ENCODE data around the gene AMPD1.

The AMPD1 gene

DNA sequence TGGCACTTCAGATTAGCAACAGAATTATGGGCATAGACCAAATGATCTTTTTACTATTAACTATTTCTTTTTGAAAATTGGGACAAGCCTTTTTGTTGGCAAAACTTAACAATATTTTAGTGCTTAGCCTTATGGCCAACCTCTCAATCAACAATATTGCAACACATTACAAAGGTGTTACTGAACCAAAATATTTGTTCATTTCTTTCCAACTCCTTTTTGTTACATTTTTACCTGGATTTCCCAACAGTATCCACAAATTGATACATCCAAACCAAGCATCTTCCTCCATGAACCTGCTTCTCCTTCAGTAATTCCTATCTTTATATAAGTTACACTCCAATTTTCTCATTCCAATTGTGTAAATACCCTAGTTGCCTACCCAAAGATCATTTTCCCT is 1.5 kb upstream of the AMPD1 start:
- DNase-seq: no peak

DNA sequence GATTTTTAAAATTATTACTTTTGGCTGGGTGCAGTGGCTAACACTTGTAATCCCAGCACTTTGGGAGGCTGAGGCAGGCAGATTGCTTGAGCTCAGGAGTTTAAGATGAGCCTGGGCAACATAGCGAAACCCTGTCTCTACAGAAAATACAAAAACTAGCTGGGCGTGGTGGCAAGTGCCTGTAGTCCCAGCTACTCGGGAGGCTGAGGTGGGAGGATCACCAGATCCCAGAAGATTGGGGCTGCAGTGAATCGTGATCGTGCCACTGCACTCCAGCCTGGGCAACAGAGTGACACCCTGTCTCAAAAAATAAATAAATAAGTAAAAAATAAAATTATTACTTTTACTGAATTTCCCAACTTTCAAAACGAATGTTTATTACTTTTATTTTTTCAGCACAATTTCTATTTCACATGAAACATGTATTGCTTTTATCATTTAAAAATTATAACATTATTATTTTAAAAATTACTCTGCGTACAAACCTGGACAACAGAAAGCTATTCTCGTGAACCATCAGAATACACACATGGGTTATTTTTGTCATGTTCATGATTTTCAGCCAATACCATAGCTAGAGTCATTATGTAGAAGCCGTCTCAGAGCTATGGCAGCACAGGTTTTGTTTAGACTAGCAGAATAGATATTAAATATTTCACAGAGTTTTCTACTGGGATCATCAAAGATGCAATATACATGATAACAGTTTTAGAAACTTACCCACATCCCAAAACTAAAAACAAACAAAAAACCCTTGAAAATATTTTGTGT is 621 bp downstream of the AMPD1 start:
- no peak for DNase-seq

DNA sequence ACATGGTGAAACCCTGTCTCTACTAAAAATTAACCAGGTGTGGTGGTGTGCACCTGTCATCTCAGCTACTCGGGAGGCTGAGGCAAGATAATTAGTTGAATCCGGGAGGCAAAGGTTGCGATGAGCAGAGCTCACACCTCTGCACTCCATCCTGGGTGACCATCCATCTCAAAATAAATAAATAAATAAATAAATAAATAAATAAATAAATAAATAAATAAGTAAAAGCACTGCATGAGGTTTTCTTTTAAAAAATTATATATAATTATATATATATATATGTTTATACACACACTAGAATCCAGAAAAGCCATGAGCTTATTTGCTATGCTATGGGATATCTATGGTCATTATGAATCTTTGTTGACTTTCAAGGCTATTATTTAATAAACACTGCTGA is 2.4 kb downstream of the AMPD1 start:
- DNase-seq: no peak

DNA sequence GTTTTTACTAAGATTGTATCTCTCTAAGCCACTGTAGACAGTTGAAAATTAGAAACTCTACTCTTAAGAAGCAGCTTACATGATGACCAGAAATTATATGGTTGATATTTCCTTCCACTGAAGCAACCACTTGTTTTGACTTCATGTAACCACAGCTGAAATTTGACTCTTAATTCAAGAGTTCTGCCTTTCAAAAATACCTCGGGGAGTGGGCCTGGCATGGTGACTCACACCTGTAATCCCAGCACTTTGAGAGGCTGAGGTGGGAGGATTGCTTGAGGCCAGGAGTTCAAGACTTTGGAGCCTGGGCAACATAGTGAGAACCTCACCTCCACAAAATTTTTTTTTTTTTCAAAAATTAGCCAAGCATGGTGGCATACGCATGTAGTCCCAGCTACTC is 4.3 kb downstream of the AMPD1 start:
- DNase-seq: no peak

DNA sequence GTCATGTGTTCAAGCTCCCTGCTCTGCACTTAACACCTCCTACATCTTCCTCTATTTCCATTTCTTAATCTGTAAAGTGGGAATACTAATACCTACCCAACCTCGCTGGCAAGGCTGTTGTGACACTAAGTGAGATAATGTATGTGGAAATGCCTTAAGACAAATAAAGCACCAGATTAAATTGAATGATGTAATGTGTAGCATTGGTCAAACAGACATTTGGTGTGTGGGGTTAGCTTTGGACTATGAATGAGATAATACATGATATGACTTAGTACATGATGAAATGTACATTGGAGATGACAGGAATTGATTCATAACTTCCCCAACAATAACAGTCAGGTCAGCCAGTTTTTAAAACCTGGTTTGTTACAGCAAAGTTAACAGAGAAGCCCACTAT is 5.2 kb downstream of the AMPD1 start:
- no peak for DNase-seq

DNA sequence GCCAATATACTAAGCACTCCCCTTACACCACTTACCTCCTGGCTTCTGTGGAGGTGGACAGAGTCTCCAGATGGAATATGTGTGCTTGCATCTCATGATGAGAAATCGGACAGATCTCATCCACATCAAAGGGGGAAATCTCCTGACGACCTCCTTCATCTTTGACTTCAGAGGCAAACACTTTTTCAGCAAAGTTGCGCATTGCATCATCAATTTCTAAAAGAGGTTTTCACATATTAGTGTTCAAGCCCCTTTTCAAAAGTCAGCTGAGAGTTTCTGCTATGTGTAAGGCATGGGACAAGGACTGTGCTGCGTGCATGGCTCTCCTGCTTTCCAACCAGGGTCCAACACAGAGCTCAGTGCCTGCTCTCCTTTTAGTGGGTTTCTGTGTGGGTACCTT is 6.8 kb downstream of the AMPD1 start:
- no peak for DNase-seq

DNA sequence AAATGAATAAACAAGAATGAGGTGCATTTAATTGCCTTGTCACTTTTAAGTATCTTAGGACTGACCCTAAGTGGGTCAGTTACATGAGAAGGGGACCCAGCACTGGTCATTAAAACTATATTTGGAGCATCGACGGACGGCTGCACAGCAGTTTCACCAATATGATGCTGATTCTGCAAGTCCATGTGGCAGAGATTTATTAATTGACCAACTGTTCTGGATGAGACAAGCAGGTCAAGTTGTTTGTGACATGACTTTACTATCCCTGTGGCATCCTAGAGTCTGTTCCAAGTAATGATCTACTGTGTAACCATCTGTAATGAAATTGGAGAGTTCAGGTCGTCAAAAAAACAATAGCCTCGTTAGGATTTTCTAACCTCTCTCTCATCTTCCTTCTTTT is 9.5 kb downstream of the AMPD1 start:
- no peak for DNase-seq

DNA sequence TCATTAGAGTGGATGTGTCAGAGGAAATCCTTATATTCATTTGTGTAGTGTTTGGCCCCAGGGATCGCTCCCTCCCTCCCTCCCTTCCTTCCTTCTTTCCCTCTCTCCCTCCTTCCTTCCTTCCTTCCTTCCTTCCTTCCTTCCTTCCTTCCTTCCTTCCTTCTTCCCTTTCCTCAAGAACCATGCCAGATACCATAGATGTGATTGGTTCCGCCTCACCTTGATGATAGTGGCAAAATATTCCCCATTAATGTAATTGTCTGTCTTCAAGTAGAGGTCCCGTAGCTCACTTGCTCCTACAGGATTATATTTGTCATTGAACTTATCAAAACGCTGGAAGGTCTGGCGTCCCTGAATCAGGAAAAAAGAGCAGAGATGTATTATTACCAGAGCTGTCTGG is 17.7 kb downstream of the AMPD1 start:
- DNase-seq: no peak

DNA sequence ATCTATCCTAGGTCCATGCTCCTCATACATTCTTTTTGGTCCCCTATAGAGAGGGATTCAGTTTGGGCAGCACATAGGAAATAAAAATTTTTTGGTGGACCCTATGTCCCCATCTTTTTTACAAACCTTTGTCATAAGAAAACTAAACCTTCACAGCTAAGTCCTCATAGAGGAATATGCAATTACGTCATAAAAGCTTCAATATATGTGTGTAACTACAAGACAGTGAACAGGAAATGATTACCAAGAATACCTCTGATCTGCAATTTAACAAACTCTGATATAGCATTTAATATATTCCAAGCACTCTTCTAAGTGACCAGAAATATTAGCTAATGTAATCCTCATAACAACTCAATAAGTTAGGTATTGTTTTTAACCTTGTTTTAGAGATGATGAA is 19.2 kb downstream of the AMPD1 start:
- no peak for DNase-seq

DNA sequence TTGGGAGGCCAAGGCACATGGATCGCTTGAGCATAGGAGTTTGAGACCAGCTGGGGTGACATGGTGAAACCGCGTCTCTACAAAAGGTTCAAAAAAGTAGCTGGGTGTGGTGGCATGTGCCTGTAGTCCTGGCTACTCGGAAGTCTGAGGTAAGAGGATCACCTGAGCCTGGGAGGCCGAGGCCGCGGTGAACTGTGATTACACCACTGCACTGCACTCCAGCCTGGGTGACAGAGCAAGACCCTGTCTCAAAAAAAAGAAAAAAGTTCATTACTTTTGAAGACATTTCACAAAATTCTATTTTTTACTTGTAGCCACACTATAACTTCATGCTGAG is 23.4 kb downstream of the AMPD1 start:
- DNase-seq: no peak

DNA sequence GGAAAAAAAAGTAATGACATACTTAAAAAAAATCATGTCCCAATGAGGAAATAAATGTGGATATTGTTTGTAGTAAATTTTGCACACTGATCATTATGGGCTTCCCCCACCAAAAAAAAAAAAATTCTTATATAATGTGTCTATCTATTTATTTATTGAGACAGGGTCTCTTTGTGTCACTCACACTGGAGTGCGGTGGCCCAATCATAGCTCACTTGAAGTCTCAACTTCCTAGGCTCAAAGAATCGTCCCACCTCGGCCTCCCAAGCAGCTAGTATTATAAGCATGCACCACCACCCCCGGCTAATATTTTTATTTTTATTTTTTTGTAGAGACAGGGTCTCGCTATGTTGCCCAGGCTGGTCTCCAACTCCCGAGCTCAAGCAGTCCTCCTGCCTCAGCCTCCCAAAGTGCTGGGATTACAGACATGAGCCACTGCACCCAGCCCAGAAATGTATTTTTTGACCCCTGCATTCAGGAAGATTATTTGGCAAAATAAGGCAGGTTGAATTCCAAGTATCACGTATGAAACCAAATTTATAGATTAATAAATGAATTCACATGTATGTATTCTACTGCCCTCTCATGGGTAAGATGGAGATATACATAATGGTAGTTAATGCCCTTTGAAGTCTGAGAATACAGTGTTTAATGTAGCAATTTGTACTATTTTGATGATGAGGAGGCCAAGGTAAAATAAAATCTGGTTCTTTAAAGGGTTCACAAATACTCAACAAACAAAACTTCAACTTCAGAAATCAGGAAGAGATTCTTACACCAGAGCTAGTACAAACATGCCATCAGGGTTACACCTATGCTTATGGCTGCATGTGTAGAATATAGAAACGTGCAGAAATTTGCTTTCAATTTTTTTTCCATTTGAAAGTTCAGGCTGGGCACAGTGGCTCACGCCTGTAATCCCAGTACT is 24.1 kb downstream of the AMPD1 start:
- DNase-seq: peak; percentile 32

DNA sequence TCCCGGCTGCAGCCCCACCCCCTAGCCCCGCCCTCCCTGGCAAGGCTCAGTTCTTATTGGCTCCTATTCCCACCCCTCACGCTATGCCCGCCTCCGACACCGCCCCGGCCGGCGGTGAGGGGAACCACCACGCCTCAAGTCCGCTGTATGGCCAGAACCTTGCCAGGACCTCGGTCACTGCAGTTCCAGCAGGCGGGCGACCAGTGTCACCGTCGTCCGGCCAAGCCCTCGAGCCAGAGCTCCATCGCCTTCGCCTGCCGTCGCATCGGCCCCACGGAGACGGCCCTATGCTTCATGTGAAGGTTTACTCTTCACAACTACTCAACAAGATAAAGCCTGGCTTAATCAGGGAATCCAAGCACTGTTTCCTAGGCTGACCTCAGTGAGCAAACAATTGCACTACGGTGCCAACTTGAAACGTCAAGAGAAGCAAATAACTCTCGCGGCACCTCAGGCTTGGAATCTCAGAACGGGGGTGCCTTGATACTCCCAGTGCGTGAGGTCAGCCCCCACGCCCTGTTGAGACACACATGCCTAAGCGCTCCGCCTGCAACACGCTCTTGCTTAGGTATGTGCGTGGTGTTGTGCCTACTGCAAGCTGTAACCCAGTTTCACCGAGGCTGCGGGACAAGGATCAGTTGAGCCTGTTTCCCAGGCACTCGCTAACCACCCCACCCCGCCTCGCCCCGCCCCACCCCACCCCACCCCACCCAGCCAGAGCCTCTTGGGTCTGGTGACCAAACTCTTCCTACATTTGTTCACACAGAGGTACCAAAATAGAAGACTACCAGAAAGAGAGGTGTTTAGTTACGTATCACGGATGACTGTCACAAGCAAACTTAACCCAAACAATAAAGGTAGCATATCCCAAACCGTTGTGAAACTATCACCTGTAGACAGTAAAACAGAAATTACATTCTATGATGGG is 25.0 kb downstream of the AMPD1 start:
- peak; percentile 78 for DNase-seq

DNA sequence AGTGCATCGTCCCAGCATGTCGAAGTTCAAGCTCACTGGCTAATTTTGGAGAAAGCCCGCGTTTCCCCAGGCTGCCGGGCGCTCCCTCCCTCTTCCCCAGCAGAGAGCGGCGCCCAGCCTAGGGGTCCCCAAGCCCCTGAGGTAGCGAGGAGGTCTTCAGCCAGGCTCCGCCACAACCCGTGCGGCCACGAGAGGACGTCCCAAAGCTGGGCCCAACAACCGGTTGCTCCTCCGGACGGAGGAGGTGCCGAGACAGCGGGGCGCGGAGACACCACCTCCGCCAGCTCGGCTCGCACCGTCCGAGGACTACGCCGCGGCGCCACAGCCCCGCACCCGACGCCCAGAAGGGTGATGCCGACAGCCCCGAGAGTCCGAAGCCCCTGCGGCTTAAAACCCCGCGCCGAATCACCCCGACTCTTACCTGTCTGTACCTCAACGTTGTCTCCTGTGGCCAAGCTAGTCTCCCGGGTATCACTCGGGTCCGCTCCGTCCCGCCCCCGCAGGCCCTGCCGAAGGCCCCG is 25.7 kb downstream of the AMPD1 start, which contains the start of gene DENND2C:
Gene DENND2C (minus strand): TSS at position 488 of the 521 bp plus-strand sequence. CDS start 44,065 bp downstream, outside the sequence.
- no peak for DNase-seq

DNA sequence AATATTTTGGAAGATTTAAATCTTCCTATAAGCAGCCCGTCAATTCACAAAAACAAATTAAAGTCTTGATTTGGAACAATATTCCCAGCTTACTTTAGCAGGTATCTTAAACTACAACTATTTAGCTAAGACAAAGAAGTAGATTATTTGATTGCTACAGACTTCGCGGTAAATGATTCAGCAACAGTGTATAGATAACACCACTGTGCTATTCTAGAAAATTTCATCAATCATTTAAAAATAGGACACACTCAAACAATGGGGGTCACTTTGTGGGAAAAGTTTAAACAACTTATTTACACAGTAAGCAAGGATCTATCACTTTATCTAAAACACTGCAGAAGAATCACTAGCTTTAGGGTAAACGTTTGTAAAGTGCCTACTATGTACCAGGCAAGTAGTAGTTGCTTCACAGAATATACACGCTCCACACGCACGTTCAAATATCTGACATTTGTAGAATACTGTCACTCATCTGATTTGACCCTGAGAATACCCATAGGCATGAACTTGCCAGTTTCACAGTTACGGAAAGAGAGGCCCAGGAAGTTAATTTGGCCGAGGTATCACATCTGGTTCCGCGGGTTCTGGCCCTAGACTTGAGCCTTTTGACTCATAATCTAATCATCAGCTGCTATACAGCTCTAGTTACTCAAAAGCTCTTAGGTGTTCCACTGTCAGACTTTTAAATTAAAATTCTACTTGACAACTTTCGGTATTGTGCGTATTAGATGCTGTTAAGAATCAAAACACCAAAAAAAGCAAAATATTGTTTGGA is 26.4 kb downstream of the AMPD1 start:
- no peak for DNase-seq

DNA sequence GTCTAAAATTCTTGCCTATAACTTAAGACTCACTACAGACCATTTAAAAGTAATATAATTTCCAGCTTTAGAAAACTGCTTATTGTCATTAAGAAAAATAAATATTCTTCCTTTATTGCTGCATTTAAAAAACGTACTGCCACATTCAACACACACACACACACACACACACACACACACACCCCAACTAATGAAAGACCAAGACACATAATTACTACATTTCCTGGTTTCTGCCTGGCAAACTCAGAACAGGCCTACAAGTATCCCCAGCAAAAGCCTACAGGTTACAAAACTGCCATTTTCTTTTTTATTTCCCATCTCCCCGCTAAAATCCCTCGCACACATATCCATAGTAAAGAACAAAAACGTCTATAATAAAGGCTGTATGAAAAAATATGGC is 27.0 kb downstream of the AMPD1 start:
- no peak for DNase-seq

DNA sequence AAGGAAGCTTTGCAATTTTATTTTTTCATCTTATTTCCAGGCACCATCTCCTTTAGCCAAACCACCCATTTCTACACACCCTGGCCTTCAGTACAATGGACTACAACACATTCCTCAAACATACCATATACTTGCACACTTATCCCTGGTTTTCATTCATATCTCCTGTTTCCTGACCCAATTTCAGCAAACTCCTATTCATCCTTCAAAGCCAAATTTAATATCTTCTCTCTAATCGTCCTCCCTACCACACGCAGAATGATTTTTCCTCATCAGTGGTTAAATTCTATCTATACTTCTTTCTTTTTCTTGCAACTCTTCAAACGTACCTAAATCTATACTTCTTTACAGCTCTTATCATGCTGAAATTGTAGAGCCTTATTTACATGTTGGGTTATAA is 28.4 kb downstream of the AMPD1 start:
- no peak for DNase-seq

DNA sequence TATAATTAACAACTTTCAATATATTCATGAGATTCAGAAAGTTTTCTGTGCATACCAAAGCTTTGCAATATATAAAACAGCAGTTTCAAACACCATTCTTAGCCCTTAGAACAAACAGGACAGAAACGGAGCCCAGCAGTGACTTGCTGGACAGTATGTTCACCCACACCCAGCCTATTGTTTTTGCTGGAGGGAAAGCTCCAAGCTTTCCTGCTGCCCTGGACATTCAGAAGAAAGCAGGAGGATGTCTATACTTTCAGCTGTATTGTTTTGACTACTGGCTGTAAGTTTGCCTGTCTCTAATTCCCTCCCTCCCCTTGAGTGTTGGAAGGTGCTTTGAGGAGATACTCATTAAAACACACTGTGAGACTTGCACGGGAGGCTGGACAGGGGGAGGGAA is 35.1 kb downstream of the AMPD1 start:
- DNase-seq: no peak

DNA sequence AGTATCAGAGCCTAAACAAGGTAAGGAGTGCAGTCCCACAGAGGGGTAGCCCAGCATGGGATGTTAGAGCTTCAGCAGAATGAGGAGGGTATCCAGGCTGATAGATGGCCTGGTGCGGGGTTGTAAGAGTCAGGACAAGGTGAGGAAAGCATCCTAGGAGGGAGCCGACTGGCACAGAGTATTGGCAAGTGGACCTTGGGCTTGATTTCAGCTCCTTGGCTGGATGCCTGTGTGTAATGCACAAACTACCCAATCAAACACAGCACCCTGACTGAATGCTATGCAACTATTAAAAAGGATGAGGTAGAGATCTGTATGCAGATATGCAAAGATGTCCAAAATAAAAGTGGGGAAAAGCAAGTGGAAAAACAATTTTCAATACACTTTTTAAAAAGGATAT is 43.5 kb downstream of the AMPD1 start:
- no peak for DNase-seq

DNA sequence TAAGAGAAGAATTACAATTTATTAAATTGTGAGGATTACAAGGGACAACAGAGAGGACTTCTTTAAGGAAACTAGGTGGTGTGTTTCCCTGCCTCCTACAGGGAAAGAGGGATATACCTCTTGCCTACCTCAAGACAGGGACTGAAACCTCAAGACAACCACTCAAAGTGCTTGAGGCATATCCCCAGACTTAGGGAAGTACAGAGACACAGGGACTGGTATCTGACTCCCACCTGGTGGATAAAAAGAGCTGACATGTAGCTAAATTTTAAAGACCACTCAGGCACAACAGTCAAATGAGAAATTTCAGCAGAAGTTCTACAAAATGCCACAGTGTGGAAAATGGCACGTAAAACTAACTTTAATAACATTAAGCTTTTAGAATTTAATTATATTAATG is 46.8 kb downstream of the AMPD1 start:
- no peak for DNase-seq

DNA sequence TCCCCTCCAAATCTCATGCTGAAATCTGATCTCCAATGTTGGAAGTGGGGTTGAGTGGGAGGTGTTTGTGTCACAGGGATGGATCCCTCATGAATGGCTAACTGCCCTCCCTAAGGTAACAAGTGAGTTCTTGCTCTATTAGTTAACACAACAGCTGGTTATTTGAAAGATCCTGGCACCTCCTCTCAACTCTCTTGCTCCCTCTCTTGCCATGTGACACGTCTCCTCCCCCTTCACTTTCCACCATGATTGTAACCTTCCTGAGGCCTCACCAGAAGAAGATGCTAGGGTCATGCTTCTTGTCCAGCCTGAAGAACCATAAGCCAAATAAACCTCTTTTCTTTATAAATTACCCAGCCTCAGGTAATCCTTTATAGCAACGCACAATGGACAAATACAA is 54.0 kb downstream of the AMPD1 start:
- no peak for DNase-seq

DNA sequence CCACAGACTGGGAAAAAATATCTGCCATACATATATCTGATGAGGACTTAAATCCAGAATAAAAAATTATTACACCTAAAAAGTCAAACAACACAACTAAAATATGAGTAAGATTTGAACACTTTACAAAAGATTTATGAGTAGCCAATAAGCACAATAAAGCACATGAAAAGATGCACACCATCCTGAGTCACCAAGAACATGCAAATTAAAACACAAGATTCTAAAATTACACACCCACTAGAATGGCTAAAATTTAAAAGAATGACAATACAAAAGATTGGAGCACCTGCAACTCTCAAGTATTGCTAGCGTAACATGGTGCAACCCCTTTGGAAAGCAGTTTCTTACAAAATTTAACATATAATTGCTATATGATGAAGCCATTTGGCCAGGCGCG is 56.4 kb downstream of the AMPD1 start:
- DNase-seq: no peak

DNA sequence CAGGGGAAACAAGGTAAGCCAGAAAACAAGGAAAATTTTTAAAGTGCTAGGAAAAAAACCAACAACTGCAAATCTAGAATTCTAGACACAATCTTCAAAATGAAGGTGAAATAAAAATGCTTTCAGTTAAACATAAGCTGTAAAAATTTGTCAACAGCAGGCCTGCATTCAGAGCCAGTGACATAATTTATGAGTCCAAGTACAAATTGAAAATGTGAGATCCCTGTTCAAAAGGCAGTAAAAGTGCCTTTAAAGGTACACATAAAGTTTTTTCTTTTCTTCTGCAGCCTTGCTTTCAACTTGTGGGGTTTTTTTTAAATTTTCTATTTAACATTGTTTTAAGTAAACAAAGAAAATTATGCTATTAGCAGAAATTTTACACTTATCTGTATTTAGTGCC is 62.9 kb downstream of the AMPD1 start:
- no peak for DNase-seq
